Measurements from ENCODE around the gene TES.

GRCh38 chr7:116257156-116257555 lies 46.8 kb downstream of the TES start:
- TF ChIP-seq POLR2A (IDR thresholded peaks at IDR 0.05) (no peak), CTCF (IDR thresholded peaks at IDR 0.05) (no peak)
